K562 (cell line): Measurements from ENCODE around the gene POLR3C. TPM values are rescaled to one million over a fixed set of nuclear protein-coding genes. Genes with fewer than 3 reads are reported as not detected.

Source experiments
- ATAC-seq: fragments of 200-7000 bp; cut with Tn5 transposase; 3 replicates; pipeline ENCODE4 v1.9.1; 2020; ENCODE audit warnings: moderate library complexity
- BruUV-seq: library from RNA; stranded (reverse); fragments of 400-500 nt; replicated peaks from 2 replicates; lab custom pipeline; 2021; lab: Mats Ljungman, UMichigan
- CTCF ChIA-PET: fragments of 300-600 bp; formaldehyde crosslinking; extraction: SDS; loops from one replicate; lab custom pipeline; 2021; ENCODE audit warnings: low intra/inter-chr PET ratio; lab: Yijun Ruan, JAX
- POLR2A ChIA-PET: fragments of 300-600, 350-650 bp; sonication (Branson Sonifier 250); formaldehyde crosslinking; extraction: SDS; loops from one replicate; lab custom pipeline; 2021; ENCODE audit warnings: antibody characterized with exemption, inconsistent platforms; lab: Yijun Ruan, JAX
- DNase-seq, 4 experiments: peaks; one replicate each; pipeline versions ENCODE4 v3.0.0 to v3.0.0-alpha.2; 2011 to 2018; ENCODE audit warnings: low spot score in 3 of 4, mixed read lengths in 3 of 4; ENCODE audit errors: extremely low read depth in 1 of 4
- FAIRE-seq: peaks from 2 replicates; lab custom pipeline; 2011; peaks lifted over from hg19 to GRCh38; lab: Jason Lieb, UNC
- H2AFZ ChIP-seq: 2 replicates; pipeline ENCODE4 v1.6.0; 2011; ENCODE audit warnings: low read depth, low read length, control low read depth, inconsistent platforms
- H3K27ac ChIP-seq: fragments of 200-600 bp; 3 replicates; pipeline ENCODE4 v1.8.0; 2011; ENCODE audit warnings: low read depth, mild to moderate bottlenecking, control low read depth, inconsistent platforms, low read length, moderate library complexity, mixed read lengths; ENCODE audit errors: extremely low read depth
- H3K27me3 ChIP-seq, 2 experiments: fragments of 300-600 bp in 1 of 2; 2 replicates in 1 of 2; 3 replicates in 1 of 2; pipeline versions ENCODE4 v1.6.0 to v1.8.0; 2011; ENCODE audit warnings: inconsistent platforms in 2 of 2, low read length in 2 of 2, mild to moderate bottlenecking in 1 of 2, mixed read lengths in 1 of 2, moderate library complexity in 1 of 2; ENCODE audit not compliant: control insufficient read depth in 2 of 2, insufficient read depth in 2 of 2
- H3K36me3 ChIP-seq: fragments of 300-600 bp; 3 replicates; pipeline ENCODE4 v1.8.0; 2011; ENCODE audit warnings: mild to moderate bottlenecking, low read length, inconsistent platforms; ENCODE audit not compliant: control insufficient read depth, insufficient read depth
- H3K4me1 ChIP-seq, 2 experiments: fragments of 200-600 bp in 1 of 2; replicated peaks in 1 of 2; 2 replicates in 1 of 2; 3 replicates in 1 of 2; pipeline versions ENCODE4 v1.5.1 to v1.8.0; 2011; ENCODE audit warnings: inconsistent platforms in 2 of 2, low read length in 2 of 2, mild to moderate bottlenecking in 1 of 2, mixed read lengths in 1 of 2, moderate library complexity in 1 of 2; ENCODE audit not compliant: control insufficient read depth in 2 of 2, insufficient read depth in 2 of 2
- H3K4me2 ChIP-seq: 2 replicates; pipeline ENCODE4 v1.6.1; 2011; ENCODE audit warnings: low read length, control low read depth, inconsistent platforms, mixed read lengths; ENCODE audit not compliant: insufficient read depth
- H3K4me3 ChIP-seq: fragments of 200-600 bp; sonication (generic), shearing (Covaris generic); 2 replicates; pipeline ENCODE4 v1.5.1; 2016; ENCODE audit warnings: control low read depth, inconsistent platforms
- H3K79me2 ChIP-seq: fragments of 200-600 bp; 3 replicates; pipeline ENCODE4 v1.8.0; 2011; ENCODE audit warnings: low read length, inconsistent platforms; ENCODE audit not compliant: control insufficient read depth, insufficient read depth
- H3K9ac ChIP-seq, 2 experiments: 2 replicates each; pipeline versions ENCODE4 v1.6.0 to v1.6.1; 2011; ENCODE audit warnings: low read depth in 2 of 2, low read length in 2 of 2, control low read depth in 1 of 2, inconsistent platforms in 1 of 2, mild to moderate bottlenecking in 1 of 2, mixed read lengths in 1 of 2; ENCODE audit not compliant: insufficient read depth in 1 of 2
- H3K9me1 ChIP-seq: one replicate; pipeline ENCODE4 v1.6.0; 2011; ENCODE audit warnings: inconsistent platforms, mild to moderate bottlenecking, low read length, moderate library complexity; ENCODE audit not compliant: control insufficient read depth, insufficient read depth
- H3K9me3 ChIP-seq: replicated peaks from 2 replicates; pipeline ENCODE4 v1.5.1; 2011; ENCODE audit warnings: low read depth, low read length, inconsistent platforms; ENCODE audit not compliant: control insufficient read depth, insufficient read depth
- H4K20me1 ChIP-seq: replicated peaks from 2 replicates; pipeline ENCODE4 v1.6.1; 2011; ENCODE audit warnings: low read length, inconsistent platforms, mixed read lengths; ENCODE audit not compliant: control insufficient read depth, insufficient read depth
- AFF4 ChIP-seq: sonication (generic); formaldehyde crosslinking; IDR thresholded peaks from 2 replicates; pipeline ENCODE4 v1.8.0; 2023; ENCODE audit warnings: mild to moderate bottlenecking, missing genetic modification reagents
- CCNT2 ChIP-seq: IDR thresholded peaks from 2 replicates; pipeline ENCODE4 v1.6.1; 2011; ENCODE audit warnings: borderline replicate concordance, low read depth, mild to moderate bottlenecking, moderate library complexity, mixed read lengths, low read length; ENCODE audit not compliant: insufficient read length; ENCODE audit errors: extremely low read depth
- EGR1 ChIP-seq: fragments of 450-650 bp; conservative IDR thresholded peaks from 2 replicates; pipeline ENCODE4 v1.6.1; 2017; ENCODE audit warnings: mild to moderate bottlenecking
- ELK1 ChIP-seq: sonication (generic); formaldehyde crosslinking; IDR thresholded peaks from 2 replicates; pipeline ENCODE4 v1.8.1; 2022; ENCODE audit warnings: missing genetic modification reagents
- ZNF592 ChIP-seq: fragments of 450-650 bp; IDR thresholded peaks from 2 replicates; pipeline ENCODE4 v1.6.1; 2017; ENCODE audit warnings: antibody characterized with exemption, mild to moderate bottlenecking
- WGBS: fragments of 100-300 bp; shearing (Covaris generic); methylation state at CpG from one replicate; pipeline ENCODE4 v1.1.6; 2016; ENCODE audit warnings: low coverage, mixed read lengths; ENCODE audit not compliant: insufficient coverage; ENCODE audit errors: missing lambda C conversion rate; 5-methylcytosine and 5-hydroxymethylcytosine counted together
- in situ Hi-C: fragments of 300-500 bp; cut with MboI; formaldehyde crosslinking; loops from 4 replicates; pipeline ENCODE4 v1.15.0; 2018; ENCODE audit warnings: inconsistent platforms, mixed read lengths
- intact Hi-C: fragments of 100-400 bp; cut with micrococcal nuclease; formaldehyde crosslinking; loops from 2 replicates; pipeline ENCODE4 v1.14.2; 2022
- polyA plus RNA-seq, 8 experiments: library from polyadenylated mRNA; depleted of rRNA in 4 of 8; stranded (reverse) in 5 of 8; unstranded in 3 of 8; fragments of >200 nt; fragmentation: Nextera tagmentation in 2 of 8; fragmentation: Illumina TruSeq in 1 of 8; extraction: Ambion mirVana in 2 of 8; extraction: Trizol in 1 of 8; gene quantifications; 2 replicates each; pipeline versions ENCODE4 v1.2.1 to v1.2.3, GENCODE V29; 2011 to 2014; ENCODE audit warnings: inconsistent platforms in 1 of 8, missing spikeins in 1 of 8
- total RNA-seq, 7 experiments: library from RNA; depleted of rRNA in 6 of 7; stranded (reverse); fragments of >200 nt in 6 of 7; fragmentation: Illumina TruSeq in 2 of 7; extraction: Trizol in 2 of 7; gene quantifications; 2 replicates each; pipeline versions ENCODE4 v1.2.1 to v1.2.3, GENCODE V29; 2011 to 2021; ENCODE audit warnings: low replicate concordance in 1 of 7

POLR3C gene
- total and polyA plus RNA-seq, 9 of the 15 experiments (the other 6 are each of a cell fraction or from before 2014, with no cell fraction given), result 19.7 to 64.1 (median 45.2) TPM

- Histone ChIP-seq H3K27ac (no peak overlapping the region), H3K9ac (no peak overlapping the region), H4K20me1 (no peaks in the 10 kb centered on the region), H3K79me2 (no peaks in the 10 kb centered on the region), H3K36me3 (no peaks in the 10 kb centered on the region), H3K4me2 (no peak overlapping the region), H3K4me3 (no peak overlapping the region), H2AFZ (peak overlapping the region; percentile 30; the same call in 1 of the 2 replicates), H3K4me1 (peaks cover 13 to 17% of the 10 kb centered on the region in 2 experiments), H3K9me3 (no peaks in the 10 kb centered on the region), H3K9me1 (no peaks in the 10 kb centered on the region), H3K27me3 (peaks cover 7 to 10% of the 10 kb centered on the region in 2 experiments; a peak in 4 of 5 replicates)
- ATAC-seq (no peak), FAIRE-seq (no peak), DNase-seq (no peak)
- ChIA-PET POLR2A (interaction anchor here (1.1 kb wide), 1 partner anchor 11 kb away, joined by 4 read pairs; no protein-coding TSS in a partner anchor), CTCF (no interaction called here)
- 73% methylated on average over 7 of the region's 8 CpGs for WGBS
- in situ Hi-C loops (no loop called here), intact Hi-C loops (no loop called here)
- no TSS peak for BruUV-seq
- peak; percentile 17; the same call in 1 of the 2 replicates for TF ChIP-seq EGR1
- no peak for TF ChIP-seq ELK1 (CRISPR knock-in tag)
Observed at GRCh38 chr1:145886816-145887215, 62.8 kb downstream of the POLR3C start.

- intact Hi-C loops, result no loop called here
- peaks cover 21 to 25% of the 10 kb centered on the region in 2 experiments for H3K4me1 ChIP-seq
- no peaks in the 10 kb centered on the region for H3K36me3 ChIP-seq
- H3K27me3 ChIP-seq, result peaks cover 7 to 10% of the 10 kb centered on the region in 2 experiments; a peak in 4 of 5 replicates
- no peak overlapping the region for H2AFZ ChIP-seq
- DNase-seq (no peak), ATAC-seq (no peak), FAIRE-seq (no peak)
- H3K79me2 ChIP-seq, result no peaks in the 10 kb centered on the region
- no peak overlapping the region for H3K4me2 ChIP-seq
- in situ Hi-C loops, result no loop called here
- no peaks in the 10 kb centered on the region for H4K20me1 ChIP-seq
- H3K27ac ChIP-seq, result no peak overlapping the region
- BruUV-seq, result no TSS peak
- 54% methylated on average over 5 of the region's 5 CpGs for WGBS
- no peaks in the 10 kb centered on the region for H3K9me1 ChIP-seq
- no peaks in the 10 kb centered on the region for H3K9me3 ChIP-seq
- no peak overlapping the region for H3K4me3 ChIP-seq
- no peak overlapping the region for H3K9ac ChIP-seq
- CTCF ChIA-PET, result no interaction called here
- POLR2A ChIA-PET, result interaction anchor here (1.1 kb wide), 1 partner anchor 10 kb away, joined by 4 read pairs; no protein-coding TSS in a partner anchor
- TF ChIP-seq ZNF592 (no peak), CCNT2 (no peak), AFF4 (CRISPR knock-in tag) (no peak)
Observed at GRCh38 chr1:145887631-145888030, 63.6 kb downstream of the POLR3C start.
